ENCODE results near the gene NUP153.

The NUP153 gene

GRCh38 chr6:17602888-17603287 is 103.8 kb downstream of the NUP153 start:
- TF ChIP-seq FOXP2 (optimal IDR thresholded peaks at IDR 0.05; ENCODE audit: borderline replicate concordance, extremely low read depth, extremely low read length, insufficient read depth) (no peak), POLR2AphosphoS5 (IDR thresholded peaks at IDR 0.05; ENCODE audit: low read depth, low read length) (no peak), SIN3A (IDR thresholded peaks at IDR 0.05; ENCODE audit: borderline replicate concordance, insufficient read depth, low read length) (no peak), TAF1 (IDR thresholded peaks at IDR 0.05; ENCODE audit: borderline replicate concordance, insufficient read depth, low read length) (no peak), REST (IDR thresholded peaks at IDR 0.05; ENCODE audit: insufficient read depth in 1 of 2, low read depth in 2 of 2, low read length in 2 of 2) (no peak)

GRCh38 chr6:17601386-17601703 is 105.4 kb downstream of the NUP153 start:
- TF ChIP-seq REST (IDR thresholded peaks at IDR 0.05; ENCODE audit: insufficient read depth in 1 of 2, low read depth in 2 of 2, low read length in 2 of 2) (no peak), FOXP2 (optimal IDR thresholded peaks at IDR 0.05; ENCODE audit: borderline replicate concordance, extremely low read depth, extremely low read length, insufficient read depth) (no peak), SIN3A (IDR thresholded peaks at IDR 0.05; ENCODE audit: borderline replicate concordance, insufficient read depth, low read length) (no peak), POLR2AphosphoS5 (IDR thresholded peaks at IDR 0.05; ENCODE audit: low read depth, low read length) (no peak), TAF1 (IDR thresholded peaks at IDR 0.05; ENCODE audit: borderline replicate concordance, insufficient read depth, low read length) (no peak)

- no peak for TF ChIP-seq POLR2AphosphoS5 (IDR thresholded peaks at IDR 0.05; ENCODE audit: low read depth, low read length)
- TF ChIP-seq REST (IDR thresholded peaks at IDR 0.05; ENCODE audit: insufficient read depth in 1 of 2, low read depth in 2 of 2, low read length in 2 of 2), result peak in 1 of 2 experiments; percentile 17; a peak in 1 of 4 replicates
Observed at GRCh38 chr6:17600527-17601385, 106.0 kb downstream of the NUP153 start.

- TF ChIP-seq SIN3A (IDR thresholded peaks at IDR 0.05; ENCODE audit: borderline replicate concordance, insufficient read depth, low read length) (0 out of 2 replicates have a peak, but pooled peaks have one; percentile 45), TAF1 (IDR thresholded peaks at IDR 0.05; ENCODE audit: borderline replicate concordance, insufficient read depth, low read length) (0 out of 2 replicates have a peak, but pooled peaks have one; percentile 30), FOXP2 (optimal IDR thresholded peaks at IDR 0.05; ENCODE audit: borderline replicate concordance, extremely low read depth, extremely low read length, insufficient read depth) (peak; percentile 100), POLR2AphosphoS5 (IDR thresholded peaks at IDR 0.05; ENCODE audit: low read depth, low read length) (peak; percentile 64), REST (IDR thresholded peaks at IDR 0.05; ENCODE audit: insufficient read depth in 1 of 2, low read depth in 2 of 2, low read length in 2 of 2) (no peak)
Observed at GRCh38 chr6:17599877-17600526, 106.7 kb downstream of the NUP153 start, which contains the start of gene FAM8A1. FAM8A1 (plus strand) TSS chr6:17600302; CDS start chr6:17600410, 108 bp downstream.

All from PFSK-1 (cell line).